Uterus (tissue), 2 donors: ENCODE results near the gene TNFRSF11A.

Source experiments
- POLR2A ChIP-seq, 2 donors: fragments of 450-650 bp; IDR thresholded peaks; one replicate each; pipeline ENCODE4 v1.6.1; 2016; ENCODE audit warnings: antibody characterized with exemption in 2 of 2, mild to moderate bottlenecking in 1 of 2, moderate library complexity in 1 of 2
- TF ChIP-seq, protein P1 (sequence below), 4 experiments: fragments of 200-600 bp in 2 of 4; fragments of 450-650 bp in 2 of 4; sonication (generic) in 2 of 4; IDR thresholded peaks; one replicate each; pipeline ENCODE4 v1.5.1; 2016 to 2019; ENCODE audit warnings: antibody characterized with exemption in 4 of 4, mild to moderate bottlenecking in 2 of 4, moderate library complexity in 1 of 4

DNA sequence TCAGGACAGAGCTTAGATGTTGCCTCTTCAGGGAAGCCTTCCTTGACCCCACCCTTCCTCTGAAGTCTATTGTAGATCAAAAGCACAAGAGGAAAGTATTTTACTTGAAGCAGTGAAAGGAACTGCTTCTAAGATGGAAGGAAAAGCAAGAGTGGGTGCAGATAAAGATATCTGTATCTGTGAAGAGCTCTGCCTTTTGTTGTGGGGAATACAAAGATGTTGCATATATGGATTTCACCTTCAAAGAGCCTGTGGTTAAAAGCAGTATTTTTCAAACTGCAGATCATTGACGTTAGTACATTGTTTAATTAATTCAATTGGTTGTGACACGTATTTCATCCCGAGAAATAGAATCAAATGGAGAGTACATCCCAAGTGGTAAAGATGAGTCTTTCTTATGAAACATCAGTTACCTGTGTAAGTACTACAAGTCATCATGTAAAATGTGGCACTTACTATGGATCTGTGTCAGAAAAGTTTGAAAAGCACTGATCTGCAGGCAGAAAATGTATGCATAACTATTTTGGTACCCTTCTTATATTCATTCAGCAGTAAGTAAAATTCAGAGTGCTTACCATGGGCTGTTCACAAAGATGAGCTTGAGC lies 24.6 kb upstream of the TNFRSF11A start:
- no peak for TF ChIP-seq POLR2A (IDR thresholded peaks at IDR 0.05)
- TF ChIP-seq, protein P1, sequence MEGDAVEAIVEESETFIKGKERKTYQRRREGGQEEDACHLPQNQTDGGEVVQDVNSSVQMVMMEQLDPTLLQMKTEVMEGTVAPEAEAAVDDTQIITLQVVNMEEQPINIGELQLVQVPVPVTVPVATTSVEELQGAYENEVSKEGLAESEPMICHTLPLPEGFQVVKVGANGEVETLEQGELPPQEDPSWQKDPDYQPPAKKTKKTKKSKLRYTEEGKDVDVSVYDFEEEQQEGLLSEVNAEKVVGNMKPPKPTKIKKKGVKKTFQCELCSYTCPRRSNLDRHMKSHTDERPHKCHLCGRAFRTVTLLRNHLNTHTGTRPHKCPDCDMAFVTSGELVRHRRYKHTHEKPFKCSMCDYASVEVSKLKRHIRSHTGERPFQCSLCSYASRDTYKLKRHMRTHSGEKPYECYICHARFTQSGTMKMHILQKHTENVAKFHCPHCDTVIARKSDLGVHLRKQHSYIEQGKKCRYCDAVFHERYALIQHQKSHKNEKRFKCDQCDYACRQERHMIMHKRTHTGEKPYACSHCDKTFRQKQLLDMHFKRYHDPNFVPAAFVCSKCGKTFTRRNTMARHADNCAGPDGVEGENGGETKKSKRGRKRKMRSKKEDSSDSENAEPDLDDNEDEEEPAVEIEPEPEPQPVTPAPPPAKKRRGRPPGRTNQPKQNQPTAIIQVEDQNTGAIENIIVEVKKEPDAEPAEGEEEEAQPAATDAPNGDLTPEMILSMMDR (IDR thresholded peaks at IDR 0.05): no peak
